HUES6 (cell line): ENCODE results near the gene SHISA9.
"Not testable (repeated sequence)": the region's sequence is repeated elsewhere in the genome, so short reads cannot be mapped to it uniquely, and the experiment has no call there.

Experiments
- H3K27ac ChIP-seq: 2 replicates; pipeline ENCODE4 v1.7.0; 2013; ENCODE audit warnings: low read depth, mild to moderate bottlenecking, low read length, inconsistent platforms
- H3K27me3 ChIP-seq: 2 replicates; pipeline ENCODE4 v1.6.1; 2013; ENCODE audit warnings: low read length; ENCODE audit not compliant: control insufficient read depth, insufficient read depth
- H3K36me3 ChIP-seq: 2 replicates; pipeline ENCODE4 v1.6.1; 2013; ENCODE audit warnings: low read length; ENCODE audit not compliant: control insufficient read depth, insufficient read depth
- H3K4me1 ChIP-seq: 2 replicates; pipeline ENCODE4 v1.6.1; 2013; ENCODE audit warnings: low read length; ENCODE audit not compliant: control insufficient read depth, insufficient read depth
- H3K4me3 ChIP-seq: 2 replicates; pipeline ENCODE4 v1.5.1; 2013; ENCODE audit warnings: low read depth, low read length
- H3K9ac ChIP-seq: one replicate; pipeline ENCODE4 v1.6.1; 2013; ENCODE audit warnings: mild to moderate bottlenecking, low read length
- H3K9me3 ChIP-seq: 2 replicates; pipeline ENCODE4 v1.6.1; 2013; ENCODE audit warnings: low read depth, low read length; ENCODE audit not compliant: control insufficient read depth, insufficient read depth

SHISA9 gene

DNA sequence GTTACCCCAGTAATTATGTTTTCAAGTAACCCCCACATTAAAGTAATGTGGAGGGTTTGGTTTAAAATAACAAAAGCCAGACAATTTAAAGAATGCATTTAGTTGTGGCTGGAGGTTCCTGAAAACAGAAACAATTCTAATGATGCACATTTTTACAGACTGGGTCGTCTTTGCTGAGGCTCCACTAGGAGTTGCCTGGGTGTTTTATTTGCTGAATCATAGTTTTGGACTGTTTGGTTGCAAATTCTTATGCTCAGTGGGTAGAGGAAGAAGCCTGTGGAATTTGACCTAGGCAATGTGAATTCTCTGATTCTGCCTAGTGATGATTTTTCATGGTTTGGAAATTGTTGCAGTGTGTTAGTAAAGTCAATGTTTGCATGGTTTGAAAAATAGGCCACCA is 16.3 kb downstream of the SHISA9 start:
- Histone ChIP-seq H3K4me1 (peaks cover 7% of the 10 kb centered on the region), H3K27me3 (no peaks in the 10 kb centered on the region), H3K9me3 (no peaks in the 10 kb centered on the region), H3K9ac (no peak overlapping the region), H3K27ac (no peak overlapping the region), H3K4me3 (no peak overlapping the region), H3K36me3 (no peaks in the 10 kb centered on the region)

GRCh38 chr16:12920739-12921138 is 19.3 kb downstream of the SHISA9 start:
- H3K4me1 ChIP-seq = peaks cover 3% of the 10 kb centered on the region; the same call in 1 of the 2 replicates
- no peaks in the 10 kb centered on the region; the same call in 1 of the 2 replicates for H3K36me3 ChIP-seq
- no peaks in the 10 kb centered on the region for H3K27me3 ChIP-seq
- H3K27ac ChIP-seq = no peak overlapping the region
- no peak overlapping the region for H3K4me3 ChIP-seq
- no peaks in the 10 kb centered on the region for H3K9me3 ChIP-seq
- H3K9ac ChIP-seq = no peak overlapping the region

GRCh38 chr16:12923640-12924039 is 22.2 kb downstream of the SHISA9 start:
- not testable (repeated sequence) for H3K4me1 ChIP-seq, H3K36me3 ChIP-seq, H3K27me3 ChIP-seq, H3K4me3 ChIP-seq, H3K27ac ChIP-seq, H3K9me3 ChIP-seq, H3K9ac ChIP-seq

DNA sequence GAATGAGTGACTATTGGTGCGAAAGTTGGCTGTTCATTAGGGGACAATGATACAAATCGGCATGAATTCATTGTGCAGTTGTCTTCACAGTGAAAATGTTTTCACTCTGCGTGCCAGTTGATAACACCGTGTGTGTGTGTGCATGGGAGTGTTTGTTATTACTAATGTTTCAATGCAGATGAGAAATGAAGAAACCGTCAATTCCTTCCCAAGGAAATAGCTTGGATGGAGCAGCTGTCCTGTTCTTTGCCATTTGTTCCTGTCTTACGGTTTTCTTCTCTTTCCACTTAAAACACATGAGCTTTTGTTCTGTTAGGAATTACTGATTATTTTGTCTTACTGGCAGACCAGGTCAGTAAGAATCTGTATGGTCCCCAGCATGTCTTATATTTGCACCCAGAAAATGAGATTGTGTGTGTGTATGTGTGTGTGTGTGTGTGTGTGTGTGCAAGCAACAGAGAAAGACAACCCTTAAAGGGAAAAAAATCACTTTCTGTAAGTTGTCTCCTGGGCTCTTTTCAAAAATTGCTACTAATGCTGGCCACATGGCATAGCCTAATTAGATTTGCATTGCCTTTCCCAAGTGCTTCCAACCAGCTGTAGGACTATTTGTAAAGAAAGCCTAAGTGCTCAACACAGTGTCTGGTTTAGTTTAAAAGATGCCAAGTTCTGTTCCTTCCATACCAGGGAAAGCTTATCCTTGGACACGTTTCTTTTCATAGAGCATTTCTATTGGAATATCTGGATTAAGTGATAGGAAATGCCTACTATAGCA is 23.8 kb downstream of the SHISA9 start:
- Histone ChIP-seq H3K27ac (no peak overlapping the region), H3K36me3 (no peaks in the 10 kb centered on the region; the same call in 1 of the 2 replicates), H3K9ac (no peak overlapping the region), H3K4me1 (no peaks in the 10 kb centered on the region), H3K4me3 (no peak overlapping the region), H3K9me3 (no peaks in the 10 kb centered on the region), H3K27me3 (no peaks in the 10 kb centered on the region)

DNA sequence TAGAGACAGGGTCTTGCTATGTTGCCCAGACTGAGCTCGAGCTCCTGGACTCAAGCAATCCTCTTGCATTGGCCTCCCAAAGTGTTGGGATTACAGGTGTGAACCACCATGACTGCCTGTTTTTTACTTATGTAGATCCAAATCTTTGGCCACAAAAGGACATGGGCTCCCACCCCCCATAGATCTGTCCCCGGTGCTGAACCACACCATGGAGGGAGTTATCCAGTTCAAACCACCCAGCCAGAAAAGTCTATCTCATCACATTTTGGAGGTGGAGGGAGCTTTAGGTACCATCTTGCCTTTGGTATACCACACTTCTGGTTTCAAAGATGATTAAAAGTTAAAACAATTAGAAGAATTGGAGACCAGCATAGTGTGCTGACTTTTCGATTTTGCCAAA is 26.2 kb downstream of the SHISA9 start:
- H3K9me3 ChIP-seq = 0 out of 2 replicates have a peak, but pooled peaks cover under 1% of the 10 kb centered on the region
- no peaks in the 10 kb centered on the region for H3K4me1 ChIP-seq
- H3K4me3 ChIP-seq = no peak overlapping the region
- no peak overlapping the region for H3K27ac ChIP-seq
- H3K9ac ChIP-seq = no peak overlapping the region
- no peaks in the 10 kb centered on the region; the same call in 1 of the 2 replicates for H3K36me3 ChIP-seq
- H3K27me3 ChIP-seq = no peaks in the 10 kb centered on the region

DNA sequence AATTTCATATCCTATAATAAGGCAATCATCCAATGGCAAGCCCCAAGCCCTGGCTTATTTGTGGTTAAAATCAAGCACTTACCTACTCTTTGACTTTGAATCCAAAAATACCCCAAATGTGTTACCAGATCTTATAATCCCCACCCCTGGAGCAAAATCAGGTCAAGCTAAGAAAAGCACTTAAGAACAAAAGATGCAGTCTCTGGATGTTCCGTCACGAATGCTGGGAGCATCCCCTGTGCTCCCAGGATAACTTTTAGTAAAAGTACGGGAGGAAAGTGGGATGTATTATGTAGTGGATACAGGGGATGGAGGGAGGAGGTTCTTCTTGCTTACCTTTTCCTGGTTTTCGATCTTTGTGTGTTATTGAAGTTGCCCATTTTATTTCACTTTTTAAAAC is 29.5 kb downstream of the SHISA9 start:
- Histone ChIP-seq H3K9ac (no peak overlapping the region), H3K9me3 (0 out of 2 replicates have a peak, but pooled peaks cover 3% of the 10 kb centered on the region), H3K27ac (no peak overlapping the region), H3K4me1 (no peaks in the 10 kb centered on the region), H3K36me3 (no peaks in the 10 kb centered on the region), H3K27me3 (no peaks in the 10 kb centered on the region), H3K4me3 (no peak overlapping the region)

DNA sequence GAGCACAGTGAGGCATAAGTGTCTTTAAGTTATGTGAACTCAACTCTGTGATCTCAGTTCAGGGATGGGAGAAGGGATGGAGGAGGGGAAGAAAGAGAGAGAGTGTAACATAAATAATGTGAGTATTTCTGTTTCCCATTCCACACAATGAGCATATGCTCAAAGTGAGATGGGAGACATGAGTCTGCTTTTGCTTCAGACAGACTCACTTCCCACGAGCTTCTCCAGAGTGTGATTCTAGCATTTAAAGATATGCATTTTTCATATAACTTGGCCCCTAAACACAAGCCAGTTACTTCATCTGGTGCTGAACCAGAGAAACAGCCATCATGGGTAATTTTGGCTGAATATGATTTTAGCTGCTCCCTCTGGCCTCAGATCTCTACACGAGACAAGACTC is 35.0 kb downstream of the SHISA9 start:
- H3K9ac ChIP-seq = no peak overlapping the region
- no peaks in the 10 kb centered on the region for H3K27me3 ChIP-seq
- H3K4me1 ChIP-seq = no peaks in the 10 kb centered on the region
- peaks cover 12% of the 10 kb centered on the region; the same call in 1 of the 2 replicates for H3K9me3 ChIP-seq
- H3K27ac ChIP-seq = no peak overlapping the region
- no peak overlapping the region for H3K4me3 ChIP-seq
- H3K36me3 ChIP-seq = no peaks in the 10 kb centered on the region

DNA sequence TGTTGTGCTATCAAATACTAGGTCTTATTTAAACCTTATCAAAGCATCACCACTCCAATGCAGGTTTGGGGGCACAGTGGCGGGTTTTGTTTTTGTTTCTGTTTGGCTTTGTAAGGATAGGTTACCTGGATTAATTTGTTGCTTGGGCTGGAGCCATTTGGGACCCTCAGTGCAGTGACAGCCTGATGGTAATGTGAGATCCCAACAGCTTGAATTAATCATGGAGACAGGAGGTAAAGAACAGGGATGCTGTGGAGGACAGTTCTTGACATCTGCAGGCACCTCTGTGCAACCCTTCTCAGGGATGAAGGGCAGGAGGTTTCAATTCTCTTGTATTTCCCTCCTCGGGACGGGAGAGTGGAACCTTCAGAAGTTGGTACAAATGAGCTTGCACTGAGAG is 40.5 kb downstream of the SHISA9 start:
- no peaks in the 10 kb centered on the region for H3K4me1 ChIP-seq
- no peaks in the 10 kb centered on the region for H3K27me3 ChIP-seq
- H3K9me3 ChIP-seq = peaks cover 17% of the 10 kb centered on the region; the same call in 1 of the 2 replicates
- no peak overlapping the region for H3K4me3 ChIP-seq
- H3K9ac ChIP-seq = no peak overlapping the region
- no peaks in the 10 kb centered on the region for H3K36me3 ChIP-seq
- H3K27ac ChIP-seq = no peak overlapping the region

DNA sequence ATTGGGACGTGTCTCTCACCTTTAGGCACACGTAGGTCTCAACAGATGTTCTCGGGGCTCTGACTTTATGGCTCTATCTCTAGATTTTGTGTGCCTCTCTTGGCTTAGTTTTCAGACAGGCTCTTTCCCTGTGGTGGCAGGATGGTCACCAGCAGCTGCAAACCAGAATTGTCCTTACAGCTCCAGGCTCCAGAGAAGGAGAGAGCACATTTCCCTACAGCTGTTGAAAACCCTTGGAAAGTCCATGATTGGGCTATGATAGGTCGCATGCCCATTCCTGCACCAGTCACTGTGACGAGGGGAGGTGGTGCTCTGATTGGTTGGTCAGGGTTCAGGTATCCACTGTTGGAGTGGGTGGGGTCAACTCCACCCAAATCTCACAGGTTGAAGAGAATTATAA is 41.5 kb downstream of the SHISA9 start:
- H3K9ac ChIP-seq = no peak overlapping the region
- H3K4me1 ChIP-seq = no peaks in the 10 kb centered on the region
- no peak overlapping the region for H3K4me3 ChIP-seq
- H3K27me3 ChIP-seq = no peaks in the 10 kb centered on the region
- peaks cover 15% of the 10 kb centered on the region; the same call in 1 of the 2 replicates for H3K9me3 ChIP-seq
- no peak overlapping the region for H3K27ac ChIP-seq
- H3K36me3 ChIP-seq = no peaks in the 10 kb centered on the region

DNA sequence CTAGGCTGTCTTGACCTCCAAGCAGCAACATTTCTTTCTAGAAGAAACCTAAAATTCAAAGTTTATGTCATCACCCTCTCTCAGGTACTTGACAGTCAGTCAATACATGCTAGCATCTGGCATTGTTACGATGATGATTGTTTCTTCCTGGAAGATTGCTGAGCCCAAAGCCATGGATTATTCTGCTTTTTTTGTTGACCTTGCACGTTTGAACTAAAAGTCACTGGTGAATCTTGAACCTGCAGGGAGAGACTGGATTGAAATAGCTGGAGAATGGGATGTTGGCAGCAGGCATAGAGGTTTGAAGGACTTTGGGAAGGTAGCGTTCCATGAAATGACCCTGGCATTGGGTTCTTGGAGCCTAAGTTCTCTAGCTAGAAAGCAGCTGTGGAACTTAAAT is 42.9 kb downstream of the SHISA9 start:
- Histone ChIP-seq H3K4me1 (no peaks in the 10 kb centered on the region), H3K36me3 (no peaks in the 10 kb centered on the region), H3K27ac (no peak overlapping the region), H3K9ac (no peak overlapping the region), H3K27me3 (no peaks in the 10 kb centered on the region), H3K4me3 (no peak overlapping the region), H3K9me3 (peaks cover 14% of the 10 kb centered on the region; the same call in 1 of the 2 replicates)

DNA sequence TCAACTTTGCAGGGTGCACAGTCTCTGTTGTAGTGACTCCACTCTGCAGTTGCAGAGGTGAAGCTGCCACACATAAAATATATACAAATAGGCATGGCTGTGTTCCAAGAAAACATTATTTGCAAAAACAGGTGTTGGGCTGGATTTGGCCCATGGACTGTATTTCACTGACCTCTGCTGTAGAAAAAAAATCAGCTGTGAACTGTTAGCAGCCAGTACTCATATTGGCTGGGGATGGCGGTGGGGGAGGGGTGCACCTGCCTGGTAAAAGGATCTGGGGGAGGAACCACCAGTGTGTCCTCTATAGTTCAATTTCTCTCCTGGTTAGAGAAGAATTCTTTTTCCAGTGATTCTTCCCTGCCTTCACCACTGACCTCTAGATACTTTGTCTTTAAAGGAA is 50.0 kb downstream of the SHISA9 start:
- Histone ChIP-seq H3K27ac (no peak overlapping the region), H3K9me3 (0 out of 2 replicates have a peak, but pooled peaks cover 2% of the 10 kb centered on the region), H3K27me3 (no peaks in the 10 kb centered on the region), H3K9ac (no peak overlapping the region), H3K4me1 (peaks cover 7% of the 10 kb centered on the region; the same call in 1 of the 2 replicates), H3K36me3 (no peaks in the 10 kb centered on the region), H3K4me3 (no peak overlapping the region)
